ENCODE results near the gene NFATC3.
A peak's percentile ranks its signal among the peaks of the same experiment; 100 is the strongest.

NFATC3 gene

DNA sequence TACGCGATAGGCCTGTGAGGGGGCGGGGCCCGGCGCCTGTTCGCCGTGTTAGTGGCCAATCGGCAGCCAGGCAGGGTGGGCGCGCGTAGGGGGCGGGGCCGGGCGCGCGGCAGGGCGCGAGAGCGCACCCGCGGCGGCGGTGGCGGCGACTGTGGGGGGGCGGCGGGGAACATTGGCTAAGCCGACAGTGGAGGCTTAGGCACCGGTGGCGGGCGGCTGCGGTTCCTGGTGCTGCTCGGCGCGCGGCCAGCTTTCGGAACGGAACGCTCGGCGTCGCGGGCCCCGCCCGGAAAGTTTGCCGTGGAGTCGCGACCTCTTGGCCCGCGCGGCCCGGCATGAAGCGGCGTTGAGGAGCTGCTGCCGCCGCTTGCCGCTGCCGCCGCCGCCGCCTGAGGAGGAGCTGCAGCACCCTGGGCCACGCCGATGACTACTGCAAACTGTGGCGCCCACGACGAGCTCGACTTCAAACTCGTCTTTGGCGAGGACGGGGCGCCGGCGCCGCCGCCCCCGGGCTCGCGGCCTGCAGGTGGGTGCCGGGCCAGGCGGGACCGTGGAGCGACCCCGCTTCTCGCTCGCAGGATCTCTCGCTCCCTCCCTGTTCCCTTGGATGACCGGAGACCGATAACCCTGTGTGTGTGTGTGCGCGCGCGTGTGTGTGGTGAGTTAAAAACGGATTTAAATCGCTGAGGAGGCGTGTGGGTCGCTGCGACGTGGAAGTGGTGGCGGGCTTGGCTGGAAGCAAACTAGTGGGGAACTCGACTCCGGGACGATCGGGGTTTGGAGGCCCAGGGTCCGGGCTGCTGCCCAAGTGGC is at the start of gene NFATC3:
NFATC3 (plus strand) TSS at position 112 of the 813 bp plus-strand sequence; CDS start at position 424, 312 bp downstream.
- peak; percentile 97 for DNase-seq (ENCODE audit: low spot score)

DNA sequence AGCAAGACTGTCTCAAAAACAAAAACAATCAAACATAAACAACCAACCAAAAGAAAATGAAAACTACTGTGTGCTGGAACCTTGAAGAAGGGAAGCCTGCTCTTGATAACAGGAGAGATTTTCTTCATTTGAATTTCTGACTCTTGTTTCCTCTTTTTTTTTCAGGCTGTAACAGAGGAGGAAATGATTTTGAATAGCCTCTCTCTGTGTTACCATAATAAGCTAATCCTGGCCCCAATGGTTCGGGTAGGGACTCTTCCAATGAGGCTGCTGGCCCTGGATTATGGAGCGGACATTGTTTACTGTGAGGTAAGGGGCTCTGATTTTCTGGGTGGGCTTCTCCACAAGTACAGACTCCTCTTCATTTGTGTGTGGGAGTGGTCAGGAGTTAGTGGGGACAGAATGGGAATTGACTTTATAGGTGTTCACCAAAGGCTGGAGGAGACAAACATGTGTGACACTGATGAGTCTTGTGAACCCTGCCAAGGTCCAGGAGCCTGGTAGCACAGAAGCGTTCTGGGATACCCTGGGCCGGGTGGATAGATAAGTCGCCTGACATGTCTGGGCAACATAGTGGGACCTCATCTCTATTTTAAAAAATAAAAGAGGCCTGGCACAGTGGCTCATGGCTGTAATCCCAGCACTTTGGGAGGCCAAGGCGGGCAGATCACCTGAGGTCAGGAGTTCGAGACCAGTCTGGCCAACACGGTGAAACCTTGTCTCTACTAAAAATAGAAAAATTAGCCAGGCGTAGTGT is 47.2 kb upstream of the NFATC3 start:
- DNase-seq (ENCODE audit: low spot score) = no peak

DNA sequence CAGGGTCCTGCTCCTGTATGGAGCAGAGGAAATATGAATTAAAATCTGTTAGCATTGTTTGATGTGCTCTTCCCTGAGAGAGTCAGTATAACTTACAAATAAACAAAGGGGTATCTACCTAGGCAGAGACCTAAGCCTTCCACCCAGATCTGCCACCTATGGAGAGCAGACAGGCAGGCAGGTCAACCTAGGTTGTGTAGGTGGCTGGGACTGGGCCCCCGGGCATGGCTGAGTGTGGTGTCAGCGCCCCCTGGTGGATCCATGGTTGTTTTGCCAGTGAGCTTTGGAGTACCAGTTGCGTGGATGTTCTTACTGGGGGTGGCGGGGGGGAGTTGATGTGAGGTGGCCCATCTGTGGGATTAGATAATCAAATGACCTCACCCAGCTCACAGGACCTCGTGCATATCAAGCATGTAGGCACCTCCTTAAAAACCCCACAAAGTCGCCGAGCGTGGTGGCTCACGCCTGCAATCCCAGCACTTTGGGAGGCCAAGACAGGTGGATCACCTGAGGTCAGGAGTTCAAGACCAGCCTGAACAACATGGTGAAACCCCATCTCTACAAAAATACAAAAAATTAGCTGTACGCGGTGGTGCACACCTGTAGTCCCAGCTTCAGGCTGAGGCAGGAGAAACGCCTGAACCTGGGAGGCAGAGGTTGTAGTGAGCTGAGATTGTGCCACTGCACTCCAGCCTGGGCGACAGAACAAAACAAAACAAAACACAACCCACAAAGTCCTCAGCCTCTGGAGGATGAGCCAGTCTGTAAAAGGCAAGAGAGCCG is 44.5 kb upstream of the NFATC3 start:
- peak; percentile 92 for DNase-seq (ENCODE audit: low spot score)

DNA sequence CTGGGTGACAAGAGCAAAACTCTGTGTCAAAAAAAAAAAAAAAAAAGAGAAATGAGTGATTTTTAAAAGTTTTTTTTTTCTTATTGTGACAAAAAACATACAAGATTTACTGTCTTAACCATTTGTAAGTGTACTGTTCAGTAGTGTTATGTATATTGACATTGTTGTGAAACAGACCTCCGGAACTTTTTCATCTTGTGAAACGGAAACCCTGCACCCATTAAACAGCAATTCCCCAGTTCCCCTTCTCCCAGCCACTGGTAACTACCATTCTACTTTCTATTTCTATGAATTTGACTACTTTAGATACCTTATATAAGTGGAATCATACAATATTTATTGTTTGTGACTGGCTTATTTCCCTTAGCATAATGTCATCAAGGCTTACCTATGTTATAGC is 43.4 kb upstream of the NFATC3 start:
- no peak for DNase-seq (ENCODE audit: low spot score)

DNA sequence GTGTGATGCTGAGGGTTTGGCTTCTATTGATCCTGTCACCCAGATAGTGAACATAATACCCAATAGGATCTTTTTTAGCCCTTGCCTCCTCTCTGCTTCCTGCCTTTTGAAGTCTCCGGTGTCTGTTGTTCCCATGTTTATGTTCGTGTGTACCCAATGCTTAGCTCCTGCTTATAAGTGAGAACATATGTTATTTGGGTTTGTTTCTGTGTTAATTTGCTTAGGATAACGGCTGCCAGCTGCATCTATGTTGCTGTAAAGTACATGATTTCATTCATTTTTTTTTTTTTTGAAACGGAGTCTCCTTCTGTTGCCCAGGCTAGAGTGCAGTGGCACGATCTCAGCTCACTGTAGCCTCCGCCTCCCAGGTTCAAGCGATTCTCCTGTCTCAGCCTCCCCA is 39.1 kb upstream of the NFATC3 start:
- DNase-seq (ENCODE audit: low spot score) = no peak

DNA sequence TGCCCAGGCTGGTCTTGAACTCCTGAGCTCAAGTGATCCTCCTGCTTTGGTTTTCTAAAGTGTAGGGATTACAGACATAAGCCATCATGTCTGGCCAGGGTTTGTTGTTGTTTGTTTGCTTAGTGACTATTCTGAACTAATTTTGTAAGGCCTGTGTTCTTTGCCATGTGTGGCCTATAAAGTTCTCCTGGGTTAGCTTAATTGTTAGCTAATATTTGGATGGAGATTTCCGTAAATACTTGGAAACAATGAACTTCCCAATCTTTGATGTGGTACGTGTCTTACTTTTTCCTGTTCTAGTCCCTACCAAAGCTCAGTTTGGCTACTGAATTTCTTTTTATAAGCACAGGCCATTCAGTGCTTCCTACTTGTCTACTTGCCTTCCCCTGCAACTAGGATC is 37.2 kb upstream of the NFATC3 start:
- no peak for DNase-seq (ENCODE audit: low spot score)

DNA sequence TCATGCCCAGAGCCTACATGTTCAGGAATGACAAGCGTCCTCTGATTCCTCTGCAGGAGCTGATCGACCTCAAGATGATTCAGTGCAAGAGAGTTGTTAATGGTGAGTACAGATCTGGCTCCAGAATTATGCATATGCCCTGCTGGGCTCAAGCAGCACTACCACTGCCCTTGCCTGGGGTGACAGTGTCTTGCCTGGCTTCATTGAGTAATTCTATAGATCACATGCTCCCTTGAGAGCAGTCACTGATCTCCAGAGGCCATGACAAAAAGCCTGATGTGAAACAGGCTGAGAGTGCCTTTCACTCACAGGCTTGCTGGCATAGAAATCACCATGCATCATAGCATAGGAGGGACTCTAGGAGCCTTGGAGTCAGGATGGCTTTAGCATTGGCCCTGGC is 35.7 kb upstream of the NFATC3 start:
- no peak for DNase-seq (ENCODE audit: low spot score)

DNA sequence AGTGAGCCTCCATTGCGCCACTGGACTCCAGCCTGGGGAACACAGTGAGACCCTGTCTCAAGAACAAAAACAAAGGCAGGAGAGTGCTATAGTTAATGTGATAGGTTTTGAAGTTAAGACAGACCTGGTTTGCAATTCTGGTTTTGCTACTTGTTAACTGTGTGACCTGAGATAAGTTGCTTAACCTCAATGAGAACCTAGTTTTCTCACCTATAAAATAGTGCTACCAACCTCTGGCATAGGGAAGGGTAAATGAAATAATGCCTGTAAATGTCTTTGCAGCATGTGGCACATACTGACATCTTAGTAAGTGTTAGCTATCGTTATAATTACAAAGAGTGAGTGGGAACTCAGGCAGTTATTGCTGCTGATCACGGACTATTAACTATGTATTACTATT is 29.8 kb upstream of the NFATC3 start:
- DNase-seq (ENCODE audit: low spot score) = no peak

DNA sequence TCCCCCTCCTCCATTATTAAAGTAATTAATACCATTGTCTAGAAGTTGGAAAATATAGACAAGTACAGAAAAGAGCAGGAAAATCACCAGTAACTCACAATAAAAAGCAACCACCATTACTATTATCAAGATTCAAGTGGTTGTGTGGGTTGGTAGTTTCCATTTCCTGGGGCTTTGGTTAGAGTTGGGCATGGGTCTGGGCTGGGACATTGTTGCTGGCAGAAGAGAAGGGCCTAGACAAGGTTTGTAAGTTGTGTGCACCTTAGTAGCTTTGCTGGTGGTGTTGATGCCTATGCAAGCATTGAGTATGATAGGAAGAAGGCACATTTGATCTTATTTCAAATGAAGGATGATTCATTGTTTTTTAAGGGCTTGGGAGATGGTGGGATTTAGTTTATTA is 25.4 kb upstream of the NFATC3 start:
- DNase-seq (ENCODE audit: low spot score) = no peak

DNA sequence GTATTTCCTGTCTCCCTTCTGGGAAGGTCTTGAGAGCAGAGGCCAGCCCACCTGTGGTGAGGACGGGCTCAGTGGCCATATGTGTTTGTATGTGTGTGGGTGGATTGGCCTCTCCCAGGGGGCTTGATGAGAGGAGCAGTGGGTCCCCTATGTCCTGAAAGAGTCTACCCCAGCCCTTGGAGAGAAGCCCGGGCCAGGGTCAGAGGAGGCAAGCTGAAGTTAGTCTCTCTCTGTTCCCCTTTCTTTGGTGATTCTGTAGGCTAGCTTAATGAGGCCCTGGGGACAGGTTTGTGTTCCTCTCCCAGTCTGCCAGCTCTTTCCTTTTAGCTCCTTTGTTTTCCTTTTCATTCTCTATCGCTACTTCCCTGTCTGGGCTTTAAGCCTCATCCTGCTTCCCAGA is 23.8 kb upstream of the NFATC3 start:
- DNase-seq (ENCODE audit: low spot score) = no peak

DNA sequence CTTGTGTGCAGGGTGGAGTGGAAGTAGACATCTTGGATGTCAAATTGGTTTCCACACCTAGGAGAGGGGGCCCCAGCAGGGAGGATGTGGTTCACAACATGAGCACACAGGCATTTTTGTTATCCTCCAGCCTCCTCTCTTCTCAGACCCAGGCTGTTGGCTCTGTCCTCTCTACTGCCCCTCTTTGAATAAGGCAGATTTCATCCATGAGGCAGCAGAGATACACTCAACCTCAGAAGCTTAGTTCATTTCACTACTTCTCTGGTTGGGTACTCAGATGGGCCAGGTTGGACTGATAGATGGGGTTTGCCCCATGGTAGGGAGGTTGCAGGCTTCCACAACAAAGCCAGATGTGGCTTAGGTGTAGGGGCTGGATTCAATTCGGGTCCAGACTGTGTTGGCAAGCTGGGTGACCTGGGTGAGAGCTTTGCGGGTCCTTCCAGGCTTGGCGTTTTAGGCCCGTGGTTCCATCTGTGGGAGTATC is 22.2 kb upstream of the NFATC3 start:
- no peak for DNase-seq (ENCODE audit: low spot score)

DNA sequence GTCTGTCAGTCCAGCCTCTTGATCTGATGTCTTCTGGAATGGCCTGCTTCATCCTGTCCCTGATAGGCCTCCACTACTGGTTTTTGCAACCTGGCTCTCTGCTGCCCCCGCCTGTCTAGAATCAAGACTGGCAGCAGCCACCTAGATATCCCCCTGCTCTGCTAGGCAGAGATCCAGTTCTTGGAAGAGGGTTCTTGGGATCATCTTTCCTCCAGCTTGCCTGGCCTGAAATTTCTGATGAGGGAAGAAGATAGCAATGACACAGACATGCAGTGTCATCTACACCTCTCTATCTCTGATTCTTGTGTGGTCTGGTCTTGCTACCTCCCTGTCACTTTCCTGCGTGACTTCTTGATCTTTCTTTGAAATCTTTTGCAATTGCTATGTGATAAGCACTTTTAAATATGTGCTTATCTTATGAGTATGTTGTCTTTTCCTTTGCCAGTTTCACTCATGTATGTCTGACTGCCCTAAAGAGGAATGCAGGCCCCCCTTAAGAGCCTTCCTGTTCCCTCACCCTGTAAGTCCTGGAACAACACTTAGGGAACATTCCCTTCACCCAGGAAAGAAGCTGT is 20.3 kb upstream of the NFATC3 start:
- DNase-seq (ENCODE audit: low spot score) = peak; percentile 85

DNA sequence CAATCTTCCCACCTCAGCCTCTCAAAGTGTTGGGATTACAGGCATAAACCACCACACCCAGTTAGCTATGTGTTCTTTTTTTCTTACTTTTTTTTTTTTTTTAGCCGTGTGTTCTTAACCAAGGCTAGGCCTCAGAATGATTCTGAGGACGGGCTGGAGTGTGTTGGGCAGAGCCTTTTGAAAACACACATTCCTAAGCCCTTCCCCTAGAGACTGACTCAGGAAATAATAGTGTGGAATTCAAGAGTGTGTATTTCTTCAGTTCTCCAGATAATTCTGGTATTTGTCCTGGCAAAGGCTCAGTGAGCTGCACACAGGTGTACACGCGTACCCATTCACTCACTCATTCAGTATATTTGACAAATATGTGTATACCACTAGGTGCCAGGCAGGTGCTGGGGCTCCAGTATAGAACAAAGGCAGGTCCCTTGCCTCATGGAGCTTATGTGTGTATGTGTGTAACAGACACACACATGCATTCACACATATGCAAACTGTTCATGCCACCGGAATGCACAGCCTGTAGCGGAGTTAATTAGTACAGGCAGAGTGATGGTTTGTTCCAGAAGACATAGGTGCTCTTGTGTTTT is 19.4 kb upstream of the NFATC3 start:
- no peak for DNase-seq (ENCODE audit: low spot score)

DNA sequence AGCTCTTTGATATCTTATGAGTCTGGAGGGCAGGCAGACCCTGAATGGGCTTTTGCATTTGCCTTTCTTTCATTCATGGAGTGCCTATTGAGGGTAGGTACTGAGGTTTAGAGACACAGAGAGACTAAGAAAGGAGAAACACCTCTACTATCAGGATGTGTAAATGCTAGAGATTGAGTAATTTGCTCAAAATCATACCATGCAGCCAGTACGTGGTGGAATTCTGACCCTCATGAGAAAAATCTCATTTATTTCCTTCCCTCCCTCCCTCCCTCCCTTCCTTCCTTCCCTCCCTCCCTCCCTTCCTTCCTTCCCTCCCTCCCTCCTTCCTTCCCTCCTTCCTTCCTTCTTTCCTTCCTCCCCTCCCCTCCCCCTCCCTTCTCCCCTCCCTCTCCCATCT is 18.4 kb upstream of the NFATC3 start:
- no peak for DNase-seq (ENCODE audit: low spot score)

DNA sequence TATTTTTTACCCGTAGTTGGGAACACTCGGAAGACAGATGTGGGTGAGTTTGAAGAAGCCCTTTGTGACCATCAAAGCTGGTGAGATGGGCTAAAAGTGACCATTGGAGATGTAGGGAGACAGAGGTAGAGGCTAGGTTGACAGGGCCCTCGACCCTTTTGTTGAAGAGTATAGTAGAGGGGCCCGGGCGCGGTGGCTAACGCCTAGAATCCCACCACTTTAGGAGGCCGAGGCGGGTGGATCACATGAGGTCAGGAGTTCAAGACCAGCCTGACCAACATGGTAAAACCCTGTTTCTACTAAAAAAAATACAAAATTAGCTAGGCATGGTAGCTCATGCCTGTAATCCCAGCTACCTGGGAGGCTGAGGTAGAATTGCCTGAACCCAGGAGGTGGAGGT is 16.2 kb upstream of the NFATC3 start:
- DNase-seq (ENCODE audit: low spot score) = no peak

DNA sequence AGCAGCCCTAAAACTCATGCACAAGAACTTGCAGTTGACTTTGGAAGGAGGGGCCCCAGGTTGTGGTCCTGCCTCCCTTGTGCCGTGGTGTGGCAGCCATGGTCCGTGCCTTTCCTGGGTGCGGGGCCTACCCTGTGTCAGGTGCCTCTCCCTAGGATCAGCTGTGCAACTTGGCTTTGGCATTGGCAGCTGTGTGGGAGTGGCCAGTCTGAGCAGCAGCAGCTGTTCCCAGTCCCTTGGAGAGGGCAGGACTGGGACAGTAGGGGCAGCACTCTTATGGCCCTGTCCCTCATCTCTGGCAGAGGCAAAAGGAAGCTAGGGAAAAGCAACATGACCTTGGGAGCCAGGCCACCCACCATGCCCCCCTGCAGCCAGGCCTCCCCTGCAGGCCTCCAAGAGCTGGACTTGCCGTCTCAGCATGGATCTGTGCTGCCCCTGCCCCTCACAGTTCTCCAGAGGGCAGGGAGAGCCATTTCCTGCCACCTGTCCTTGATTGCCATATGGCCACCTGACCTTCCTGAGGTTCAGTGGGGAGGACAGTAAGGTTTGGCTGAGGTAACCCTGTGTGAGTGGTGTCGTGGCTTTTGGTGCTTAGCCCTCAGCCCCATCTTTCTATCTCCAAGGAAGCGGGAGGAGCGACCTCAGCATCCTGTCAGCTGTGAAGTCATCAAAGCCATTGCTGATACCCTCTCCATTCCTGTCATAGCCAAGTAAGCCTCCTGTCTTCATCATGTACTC is 15.5 kb upstream of the NFATC3 start:
- DNase-seq (ENCODE audit: low spot score) = no peak

DNA sequence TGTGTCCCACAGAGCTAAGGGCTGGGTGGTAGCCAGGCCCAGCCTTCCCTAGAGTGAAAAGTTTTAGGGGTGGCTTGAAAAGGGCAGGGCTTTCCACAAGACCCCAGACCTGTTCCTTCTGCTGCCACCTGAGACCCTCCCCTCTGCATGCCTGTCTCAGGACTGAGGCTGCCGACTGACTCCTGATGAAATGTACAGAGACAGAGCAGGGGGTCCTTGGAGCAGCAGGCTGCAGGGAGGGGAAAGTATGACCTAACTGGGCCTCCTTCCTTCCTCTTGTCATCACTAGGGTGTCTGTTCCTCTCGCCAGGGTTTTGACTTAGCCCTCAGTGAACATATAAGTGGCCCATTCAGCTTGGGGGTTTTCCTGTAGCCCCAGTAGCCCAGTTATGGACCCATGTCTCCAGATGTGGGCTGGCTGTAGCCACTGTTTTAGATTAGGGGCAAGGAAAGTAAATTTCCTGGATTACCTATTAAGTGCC is 14.9 kb upstream of the NFATC3 start:
- no peak for DNase-seq (ENCODE audit: low spot score)

DNA sequence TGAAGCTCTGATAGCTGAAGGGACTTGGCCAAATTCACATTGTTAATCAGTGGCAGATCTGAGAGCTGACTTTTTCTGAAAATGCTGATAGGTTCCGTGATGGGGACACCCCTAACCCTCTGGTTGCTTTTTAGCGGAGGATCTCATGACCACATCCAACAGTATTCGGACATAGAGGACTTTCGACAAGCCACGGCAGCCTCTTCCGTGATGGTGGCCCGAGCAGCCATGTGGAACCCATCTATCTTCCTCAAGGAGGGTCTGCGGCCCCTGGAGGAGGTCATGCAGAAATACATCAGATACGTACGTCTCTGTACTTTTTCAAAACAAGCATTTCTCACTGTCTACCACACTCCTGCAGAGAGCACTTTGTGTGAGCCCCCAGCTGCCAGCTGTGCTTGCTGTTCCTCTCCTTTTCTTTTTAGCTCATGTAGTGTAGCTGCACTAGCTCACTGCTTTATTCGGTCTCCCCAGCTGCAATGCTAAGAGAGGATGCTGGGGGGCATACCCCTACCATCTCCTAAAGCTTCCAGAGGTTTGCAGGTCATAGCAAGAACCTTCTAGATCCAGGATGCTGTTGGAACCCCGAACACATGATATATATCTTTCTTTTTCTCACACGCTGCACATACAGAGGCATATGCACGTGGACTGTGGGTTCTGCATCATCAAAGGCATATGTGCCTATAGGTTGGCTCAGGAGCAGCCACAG is 14.2 kb upstream of the NFATC3 start:
- no peak for DNase-seq (ENCODE audit: low spot score)

DNA sequence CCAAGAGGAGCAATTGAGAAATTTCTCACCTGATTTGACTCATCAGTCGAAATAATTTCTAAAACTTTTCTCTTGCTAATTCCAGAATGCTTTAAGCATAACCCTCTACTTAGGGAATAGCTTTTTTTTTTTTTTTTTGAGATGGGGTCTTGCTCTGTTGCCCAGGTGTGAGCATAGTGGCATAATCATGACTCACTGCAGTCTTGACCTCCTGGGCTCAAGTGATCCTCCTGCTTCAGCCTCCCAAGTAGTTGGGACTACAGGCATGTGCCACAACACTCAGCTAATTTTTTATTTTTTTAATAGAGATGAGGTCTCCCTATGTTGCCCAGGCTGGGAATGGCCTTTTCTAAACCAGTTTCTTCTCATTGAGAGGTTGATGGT is 13.7 kb upstream of the NFATC3 start:
- no peak for DNase-seq (ENCODE audit: low spot score)

DNA sequence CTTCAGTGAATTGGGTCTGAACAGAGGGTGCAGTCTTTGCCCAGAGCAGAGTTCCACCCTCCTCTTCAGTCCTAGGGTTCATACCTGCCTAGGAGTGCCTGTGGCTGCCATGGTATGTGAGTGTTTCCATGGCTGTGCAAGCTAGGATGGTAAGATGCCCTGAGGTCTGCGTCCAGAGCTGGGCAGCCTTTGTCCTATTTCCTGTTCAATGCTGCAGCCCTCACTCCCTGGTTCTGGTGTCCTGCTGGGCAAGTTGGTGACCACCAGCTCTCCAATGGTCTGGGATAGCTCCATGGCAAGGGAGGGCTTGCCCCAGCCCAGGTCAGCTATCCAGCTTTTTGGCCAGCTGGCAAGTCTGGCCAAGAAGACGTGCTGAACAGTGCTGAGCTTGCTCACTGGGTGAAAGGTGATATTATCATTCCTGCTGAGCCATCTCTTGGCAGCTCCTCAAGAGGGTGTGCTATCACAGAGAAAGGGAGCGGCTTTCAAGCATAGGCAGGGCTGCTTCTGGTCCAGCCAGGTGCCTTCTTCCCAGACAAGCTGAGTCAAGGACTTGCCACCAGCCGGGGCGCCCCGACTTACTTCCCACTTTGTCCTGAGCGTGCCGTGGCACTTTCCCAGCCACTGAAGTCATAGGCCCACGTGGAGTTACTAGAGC is 13.0 kb upstream of the NFATC3 start:
- no peak for DNase-seq (ENCODE audit: low spot score)

Measured in iPS-NIHi11 (cell line).